Measurements from ENCODE around the gene KRTAP4-11. TPM values are rescaled to one million over a fixed set of nuclear protein-coding genes. Genes with fewer than 3 reads are reported as not detected.

Gene KRTAP4-11
- total RNA-seq, 1 experiment from 2014 or later: not detected

DNA sequence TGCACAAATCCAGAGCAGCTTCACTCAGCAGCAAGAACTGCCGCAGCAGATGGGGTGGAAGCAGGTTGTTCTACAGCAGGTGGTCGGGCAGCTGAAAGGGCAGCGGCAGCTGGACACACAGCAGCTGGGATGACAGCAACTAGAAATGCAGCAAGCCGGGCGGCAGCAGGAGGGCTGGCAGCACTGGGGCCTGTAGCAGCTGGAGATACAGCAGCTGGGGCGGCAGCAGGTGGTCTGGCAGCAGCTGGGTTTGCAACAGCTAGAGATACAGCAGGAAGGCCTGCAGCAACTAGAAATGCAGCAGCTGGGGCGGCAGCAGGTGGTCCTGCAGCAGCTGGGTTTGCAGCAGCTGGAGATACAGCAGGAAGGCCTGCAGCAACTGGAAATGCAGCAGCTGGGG, 49.4 kb upstream of the KRTAP4-11 start:
- H2BK120ac ChIP-seq (ENCODE audit: low read depth, low read length, poor library complexity, severe bottlenecking): no peak overlapping the region
- no peaks in the 10 kb centered on the region; a peak in 1 of 5 replicates for H3K9me3 Mint-ChIP-seq
- H2BK5ac ChIP-seq (ENCODE audit: insufficient read length, low read length): no peak overlapping the region
- H4K91ac ChIP-seq (ENCODE audit: insufficient read length, low read depth, low read length): no peak overlapping the region
- H3K4ac ChIP-seq (ENCODE audit: low read depth, low read length): no peak overlapping the region
- no peak overlapping the region for H3K56ac ChIP-seq (ENCODE audit: insufficient read length, low read depth, low read length)
- no peak overlapping the region for H3T11ph ChIP-seq (ENCODE audit: low read length)
- H3K9me3 ChIP-seq (ENCODE audit: control insufficient read depth, low read depth, low read length): no peaks in the 10 kb centered on the region
- no peak for DNase-seq
- H3K27ac Mint-ChIP-seq: no peak overlapping the region; a peak in 1 of 7 replicates
- H2BK20ac ChIP-seq (ENCODE audit: low read depth, low read length, poor library complexity, severe bottlenecking): no peak overlapping the region
- H4K20me1 ChIP-seq (ENCODE audit: control insufficient read depth, insufficient read depth, insufficient read length): no peaks in the 10 kb centered on the region
- no peak overlapping the region for H2BK12ac ChIP-seq (ENCODE audit: insufficient read length, low read depth, low read length)
- H3K23ac ChIP-seq (ENCODE audit: insufficient read length, low read depth, low read length): no peak overlapping the region
- H3K4me2 ChIP-seq (ENCODE audit: insufficient read depth, insufficient read length, low read length): no peak overlapping the region
- H3K4me1 Mint-ChIP-seq: no peaks in the 10 kb centered on the region
- WGBS (ENCODE audit: extremely low coverage, insufficient read length, low lambda C conversion rate): no CpG with 5 or more reads among the region's 7 CpGs
- no peak overlapping the region for H3K18ac ChIP-seq (ENCODE audit: insufficient read length, low read depth, low read length)
- no peaks in the 10 kb centered on the region for H3K4me1 ChIP-seq (ENCODE audit: insufficient read depth, low read length)
- no peaks in the 10 kb centered on the region for H3K36me3 Mint-ChIP-seq (ENCODE audit: insufficient read depth in 1 of 3, low read depth in 3 of 3)
- H2AFZ ChIP-seq (ENCODE audit: low read length): no peak overlapping the region
- no peak overlapping the region for H4K8ac ChIP-seq (replicated peaks; ENCODE audit: insufficient read length, low read depth, low read length)
- no peak overlapping the region for H3K14ac ChIP-seq (ENCODE audit: insufficient read depth, low read length)
- no peak overlapping the region for H3K4me3 Mint-ChIP-seq
- no peaks in the 10 kb centered on the region for H3K79me2 ChIP-seq (ENCODE audit: insufficient read depth, low read length)
- no peak overlapping the region for H3K27ac ChIP-seq (ENCODE audit: insufficient read length, low read depth, low read length)
- H2AK5ac ChIP-seq (ENCODE audit: insufficient read length, low read length): no peak overlapping the region
- no peaks in the 10 kb centered on the region for H3K79me1 ChIP-seq (ENCODE audit: insufficient read depth, low read depth, low read length, poor library complexity, severe bottlenecking)
- no peaks in the 10 kb centered on the region for H3K27me3 ChIP-seq (ENCODE audit: insufficient read depth, low read length)
- H4K5ac ChIP-seq (ENCODE audit: insufficient read length, low read depth, low read length): no peak overlapping the region
- H3K27me3 Mint-ChIP-seq (ENCODE audit: low read depth): no peaks in the 10 kb centered on the region
- no peak overlapping the region for H3K9ac ChIP-seq (ENCODE audit: extremely low read depth, insufficient read length, low read length)
- no peak overlapping the region for H2BK15ac ChIP-seq (ENCODE audit: low read depth, low read length)
- TF ChIP-seq, protein P1, sequence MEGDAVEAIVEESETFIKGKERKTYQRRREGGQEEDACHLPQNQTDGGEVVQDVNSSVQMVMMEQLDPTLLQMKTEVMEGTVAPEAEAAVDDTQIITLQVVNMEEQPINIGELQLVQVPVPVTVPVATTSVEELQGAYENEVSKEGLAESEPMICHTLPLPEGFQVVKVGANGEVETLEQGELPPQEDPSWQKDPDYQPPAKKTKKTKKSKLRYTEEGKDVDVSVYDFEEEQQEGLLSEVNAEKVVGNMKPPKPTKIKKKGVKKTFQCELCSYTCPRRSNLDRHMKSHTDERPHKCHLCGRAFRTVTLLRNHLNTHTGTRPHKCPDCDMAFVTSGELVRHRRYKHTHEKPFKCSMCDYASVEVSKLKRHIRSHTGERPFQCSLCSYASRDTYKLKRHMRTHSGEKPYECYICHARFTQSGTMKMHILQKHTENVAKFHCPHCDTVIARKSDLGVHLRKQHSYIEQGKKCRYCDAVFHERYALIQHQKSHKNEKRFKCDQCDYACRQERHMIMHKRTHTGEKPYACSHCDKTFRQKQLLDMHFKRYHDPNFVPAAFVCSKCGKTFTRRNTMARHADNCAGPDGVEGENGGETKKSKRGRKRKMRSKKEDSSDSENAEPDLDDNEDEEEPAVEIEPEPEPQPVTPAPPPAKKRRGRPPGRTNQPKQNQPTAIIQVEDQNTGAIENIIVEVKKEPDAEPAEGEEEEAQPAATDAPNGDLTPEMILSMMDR (conservative IDR thresholded peaks at IDR 0.05): no peak
- H3K23me2 ChIP-seq (ENCODE audit: insufficient read length, low read depth, low read length, poor library complexity, severe bottlenecking): no peaks in the 10 kb centered on the region

Data from H9 (cell line).